SK-N-MC (cell line): ENCODE data around the gene TMEM120A.

Experiments used
- EZH2 ChIP-seq: fragments of 200-600 bp; sonication (generic); IDR thresholded peaks from one replicate; pipeline ENCODE4 v1.6.1; 2017; ENCODE audit warnings: antibody characterized with exemption
- FOXP2 ChIP-seq: optimal IDR thresholded peaks from 2 replicates; pipeline ENCODE3; 2011; ENCODE audit warnings: mild to moderate bottlenecking, moderate library complexity; ENCODE audit not compliant: insufficient read depth; ENCODE audit errors: extremely low read length, control extremely low read depth
- POLR2AphosphoS5 ChIP-seq: IDR thresholded peaks from 2 replicates; pipeline ENCODE4 v1.6.1; 2012; ENCODE audit warnings: mild to moderate bottlenecking, low read depth, low read length, borderline replicate concordance

- TF ChIP-seq POLR2AphosphoS5 (no peak), EZH2 (no peak), FOXP2 (no peak)
These were observed 5.6 kb downstream of the TMEM120A start for GRCh38 chr7:75988568-75989499.
